ENCODE data around the gene UNC119.

Gene UNC119

GRCh38 chr17:28521311-28522085 lies 30.9 kb downstream of the UNC119 start:
- TF ChIP-seq CTCF (IDR thresholded peaks at IDR 0.05): no peak

GRCh38 chr17:28520687-28521086 lies 31.7 kb downstream of the UNC119 start:
- no peak for TF ChIP-seq CTCF (IDR thresholded peaks at IDR 0.05)
- DNase-seq (ENCODE audit: low spot score): no peak
- H3K27ac ChIP-seq: no peak overlapping the region
- H3K4me3 ChIP-seq: no peak overlapping the region

More at GRCh38 chr17:28521311-28522085, 30.9 kb downstream of the UNC119 start:
- DNase-seq (ENCODE audit: low spot score): no peak
- no peak overlapping the region for H3K4me3 ChIP-seq
- H3K27ac ChIP-seq: no peak overlapping the region

GRCh38 chr17:28519236-28519635 lies 33.2 kb downstream of the UNC119 start:
- TF ChIP-seq CTCF (IDR thresholded peaks at IDR 0.05): no peak
- DNase-seq (ENCODE audit: low spot score): no peak
- Histone ChIP-seq H3K4me3 (no peak overlapping the region), H3K27ac (no peak overlapping the region)

GRCh38 chr17:28518578-28518977 lies 33.8 kb downstream of the UNC119 start:
- DNase-seq (ENCODE audit: low spot score): no peak
- no peak overlapping the region for H3K4me3 ChIP-seq
- no peak overlapping the region for H3K27ac ChIP-seq
- no peak for TF ChIP-seq CTCF (IDR thresholded peaks at IDR 0.05)

- DNase-seq (ENCODE audit: low spot score): no peak
- TF ChIP-seq CTCF (IDR thresholded peaks at IDR 0.05): no peak
- H3K27ac ChIP-seq: no peak overlapping the region
Measured at GRCh38 chr17:28518132-28518531, 34.3 kb downstream of the UNC119 start.

GRCh38 chr17:28515518-28515917 lies 36.9 kb downstream of the UNC119 start:
- DNase-seq (ENCODE audit: low spot score): no peak
- no peak overlapping the region for H3K27ac ChIP-seq
- TF ChIP-seq CTCF (IDR thresholded peaks at IDR 0.05): no peak
- no peak overlapping the region for H3K4me3 ChIP-seq

More at GRCh38 chr17:28518132-28518531, 34.3 kb downstream of the UNC119 start:
- no peak overlapping the region for H3K4me3 ChIP-seq

- DNase-seq (ENCODE audit: low spot score): no peak
- TF ChIP-seq CTCF (IDR thresholded peaks at IDR 0.05): no peak
- Histone ChIP-seq H3K4me3 (no peak overlapping the region), H3K27ac (no peak overlapping the region)
Measured at GRCh38 chr17:28514561-28515002, 37.8 kb downstream of the UNC119 start.

All from coronary artery (tissue), 2 donors.